SK-N-SH (cell line): ENCODE results near the gene EML5.

Source experiments
- CTCF ChIP-seq: fragments of 200-600 bp; sonication (generic); IDR thresholded peaks from 2 replicates; pipeline ENCODE4 v1.6.1; 2017; ENCODE audit warnings: antibody characterized with exemption, mild to moderate bottlenecking, moderate library complexity
- EZH2phosphoT487 ChIP-seq: fragments of 200-600 bp; sonication (generic); IDR thresholded peaks from 2 replicates; pipeline ENCODE4 v1.6.1; 2017; ENCODE audit warnings: low read depth, mixed run types, mild to moderate bottlenecking, antibody characterized with exemption, moderate library complexity, borderline replicate concordance
- MXI1 ChIP-seq: IDR thresholded peaks from 2 replicates; pipeline ENCODE4 v1.6.1; 2012; ENCODE audit warnings: mild to moderate bottlenecking, low read depth, low read length, improper control_type of control experiment
- RAD21 ChIP-seq: IDR thresholded peaks from 2 replicates; pipeline ENCODE4 v1.6.1; 2012; ENCODE audit warnings: mild to moderate bottlenecking, low read length
- TCF12 ChIP-seq: IDR thresholded peaks from 2 replicates; pipeline ENCODE4 v1.4.0; 2012
- TF ChIP-seq, protein P1 (sequence below): fragments of 150-350 bp; IDR thresholded peaks from 2 replicates; pipeline ENCODE4 v1.6.1; 2017; ENCODE audit warnings: antibody characterized with exemption, low read length, low read depth, borderline replicate concordance

DNA sequence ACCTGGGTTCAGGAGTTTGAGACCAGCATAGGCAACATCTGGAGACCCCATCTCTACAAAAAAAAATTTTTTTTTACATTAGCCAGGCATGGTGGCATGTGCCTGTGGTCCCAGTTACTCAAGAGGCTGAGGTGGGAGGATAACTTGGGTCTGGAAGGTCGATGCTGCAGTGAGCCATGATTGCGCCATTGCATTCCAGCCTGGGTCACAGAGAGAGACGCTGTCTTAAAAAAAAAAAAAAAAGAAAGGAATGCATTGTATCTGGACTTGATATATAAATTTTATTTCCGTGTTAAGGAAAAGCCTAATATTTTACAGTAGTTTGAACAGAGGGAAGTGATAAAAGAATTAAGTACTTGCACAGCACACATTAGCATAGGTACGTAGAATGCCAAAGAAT lies 132.7 kb downstream of the EML5 start:
- TF ChIP-seq CTCF (no peak), MXI1 (no peak), EZH2phosphoT487 (no peak), RAD21 (no peak), TCF12 (no peak)
- TF ChIP-seq, protein P1, sequence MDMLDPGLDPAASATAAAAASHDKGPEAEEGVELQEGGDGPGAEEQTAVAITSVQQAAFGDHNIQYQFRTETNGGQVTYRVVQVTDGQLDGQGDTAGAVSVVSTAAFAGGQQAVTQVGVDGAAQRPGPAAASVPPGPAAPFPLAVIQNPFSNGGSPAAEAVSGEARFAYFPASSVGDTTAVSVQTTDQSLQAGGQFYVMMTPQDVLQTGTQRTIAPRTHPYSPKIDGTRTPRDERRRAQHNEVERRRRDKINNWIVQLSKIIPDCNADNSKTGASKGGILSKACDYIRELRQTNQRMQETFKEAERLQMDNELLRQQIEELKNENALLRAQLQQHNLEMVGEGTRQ, result no peak
